HTERT RPE-1 (cell line): Measurements from ENCODE around the gene EIF3F.

ENCODE experiments used
- in situ Hi-C: fragments of 300-500 bp; cut with MboI; formaldehyde crosslinking; loops from 4 replicates; pipeline ENCODE4 v1.14.3; 2020; ENCODE audit warnings: low sequenced_read_pairs

The EIF3F gene

GRCh38 chr11:8036002-8036802 lies 49.1 kb downstream of the EIF3F start:
- in situ Hi-C loops = no loop called here

- in situ Hi-C loops = no loop called here
Measured at GRCh38 chr11:8036986-8037385, 49.8 kb downstream of the EIF3F start.

- in situ Hi-C loops = no loop called here
Measured at GRCh38 chr11:8038393-8038792, 51.3 kb downstream of the EIF3F start.

GRCh38 chr11:8038811-8039529 lies 51.8 kb downstream of the EIF3F start:
- in situ Hi-C loops = no loop called here

GRCh38 chr11:8039530-8040260 lies 52.6 kb downstream of the EIF3F start:
- in situ Hi-C loops = no loop called here

- in situ Hi-C loops = no loop called here
Measured at GRCh38 chr11:8040261-8040920, 53.3 kb downstream of the EIF3F start.

- in situ Hi-C loops = no loop called here
Measured at GRCh38 chr11:8040921-8041285, 53.8 kb downstream of the EIF3F start.

- in situ Hi-C loops = no loop called here
Measured at GRCh38 chr11:8041576-8041975, 54.4 kb downstream of the EIF3F start.

GRCh38 chr11:8043756-8044155 lies 56.6 kb downstream of the EIF3F start:
- in situ Hi-C loops = no loop called here

- in situ Hi-C loops = no loop called here
Measured at GRCh38 chr11:8045839-8046238, 58.7 kb downstream of the EIF3F start.

- in situ Hi-C loops = no loop called here
Measured at GRCh38 chr11:8047382-8047781, 60.2 kb downstream of the EIF3F start.

GRCh38 chr11:8049084-8049483 lies 61.9 kb downstream of the EIF3F start:
- in situ Hi-C loops = no loop called here
